SHP77 treated with DMSO at 0.1 percent for 48 hours (cell line): ENCODE results near the gene RAD23B.

Source experiments
- DNase-seq: peaks from one replicate; lab custom pipeline; 2025; lab: John Stamatoyannopoulos, UW

The RAD23B gene

GRCh38 chr9:107378006-107378405, 94.9 kb downstream of the RAD23B start:
- no peak for DNase-seq
